ENCODE data around the gene BCL2L13.
"Not testable (repeated sequence)": the region's sequence is repeated elsewhere in the genome, so short reads cannot be mapped to it uniquely, and the experiment has no call there.

Gene BCL2L13

GRCh38 chr22:17612057-17612456 is 26.5 kb upstream of the BCL2L13 start:
- no peak for TF ChIP-seq POLR2AphosphoS5 (IDR thresholded peaks at IDR 0.05; ENCODE audit: low read depth, low read length)
- TF ChIP-seq TAF1 (IDR thresholded peaks at IDR 0.05; ENCODE audit: borderline replicate concordance, low read depth, low read length), result no peak
- no peak for TF ChIP-seq POLR2A (IDR thresholded peaks at IDR 0.05; ENCODE audit: low read depth, low read length)
- DNase-seq (ENCODE audit: insufficient read length), result no peak
- FAIRE-seq, result no peak

GRCh38 chr22:17613280-17613679 is 25.3 kb upstream of the BCL2L13 start:
- FAIRE-seq, result no peak

DNA sequence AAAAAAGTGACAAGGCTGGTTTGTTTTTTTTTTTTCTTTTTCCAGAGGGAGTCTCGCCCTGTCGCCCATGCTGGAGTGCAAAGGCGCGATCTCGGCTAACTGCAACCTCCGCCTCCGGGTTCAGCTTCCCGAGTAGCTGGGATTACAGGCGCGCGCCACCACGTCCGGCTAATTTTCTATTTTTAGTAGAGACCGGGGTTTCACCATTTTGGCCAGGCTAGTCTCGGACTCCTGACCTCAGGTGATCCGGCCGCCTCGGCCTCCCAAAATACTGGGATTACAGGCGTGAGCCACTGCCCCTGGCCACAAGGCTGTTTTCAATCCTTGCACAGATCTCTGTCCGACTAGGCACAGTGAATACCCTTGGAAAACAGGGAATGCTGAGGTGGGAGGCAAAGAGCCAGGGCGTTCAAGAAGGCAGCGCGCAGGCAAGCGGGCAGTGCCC is 10.6 kb upstream of the BCL2L13 start:
- DNase-seq (ENCODE audit: insufficient read length), result no peak
- no peak for FAIRE-seq
- TF ChIP-seq POLR2A (IDR thresholded peaks at IDR 0.05; ENCODE audit: low read depth, low read length) (no peak), TAF1 (IDR thresholded peaks at IDR 0.05; ENCODE audit: borderline replicate concordance, low read depth, low read length) (no peak), POLR2AphosphoS5 (IDR thresholded peaks at IDR 0.05; ENCODE audit: low read depth, low read length) (no peak)

More at GRCh38 chr22:17613280-17613679, 25.3 kb upstream of the BCL2L13 start:
- no peak for DNase-seq (ENCODE audit: insufficient read length)
- TF ChIP-seq POLR2AphosphoS5 (IDR thresholded peaks at IDR 0.05; ENCODE audit: low read depth, low read length), result no peak
- no peak for TF ChIP-seq TAF1 (IDR thresholded peaks at IDR 0.05; ENCODE audit: borderline replicate concordance, low read depth, low read length)
- TF ChIP-seq POLR2A (IDR thresholded peaks at IDR 0.05; ENCODE audit: low read depth, low read length), result no peak

GRCh38 chr22:17628406-17629172 is 10.0 kb upstream of the BCL2L13 start, which contains the start of gene ATP6V1E1:
Gene ATP6V1E1 (minus strand): TSS chr22:17628749. CDS start chr22:17628635, 114 bp downstream.
- TF ChIP-seq POLR2AphosphoS5 (IDR thresholded peaks at IDR 0.05; ENCODE audit: low read depth, low read length) (peak; percentile 81), POLR2A (IDR thresholded peaks at IDR 0.05; ENCODE audit: low read depth, low read length) (peak; percentile 85), TAF1 (IDR thresholded peaks at IDR 0.05; ENCODE audit: borderline replicate concordance, low read depth, low read length) (peak; percentile 51; the same call in 1 of the 2 replicates)
- DNase-seq (ENCODE audit: insufficient read length), result peak; percentile 91
- peak; percentile 83 for FAIRE-seq

GRCh38 chr22:17629173-17629489 is 9.4 kb upstream of the BCL2L13 start:
- no peak for TF ChIP-seq POLR2A (IDR thresholded peaks at IDR 0.05; ENCODE audit: low read depth, low read length)
- TF ChIP-seq TAF1 (IDR thresholded peaks at IDR 0.05; ENCODE audit: borderline replicate concordance, low read depth, low read length), result no peak
- TF ChIP-seq POLR2AphosphoS5 (IDR thresholded peaks at IDR 0.05; ENCODE audit: low read depth, low read length), result no peak
- no peak for FAIRE-seq
- DNase-seq (ENCODE audit: insufficient read length), result no peak

GRCh38 chr22:17629641-17630040 is 8.9 kb upstream of the BCL2L13 start:
- no peak for FAIRE-seq
- no peak for DNase-seq (ENCODE audit: insufficient read length)
- no peak for TF ChIP-seq TAF1 (IDR thresholded peaks at IDR 0.05; ENCODE audit: borderline replicate concordance, low read depth, low read length)
- TF ChIP-seq POLR2AphosphoS5 (IDR thresholded peaks at IDR 0.05; ENCODE audit: low read depth, low read length), result no peak
- no peak for TF ChIP-seq POLR2A (IDR thresholded peaks at IDR 0.05; ENCODE audit: low read depth, low read length)

DNA sequence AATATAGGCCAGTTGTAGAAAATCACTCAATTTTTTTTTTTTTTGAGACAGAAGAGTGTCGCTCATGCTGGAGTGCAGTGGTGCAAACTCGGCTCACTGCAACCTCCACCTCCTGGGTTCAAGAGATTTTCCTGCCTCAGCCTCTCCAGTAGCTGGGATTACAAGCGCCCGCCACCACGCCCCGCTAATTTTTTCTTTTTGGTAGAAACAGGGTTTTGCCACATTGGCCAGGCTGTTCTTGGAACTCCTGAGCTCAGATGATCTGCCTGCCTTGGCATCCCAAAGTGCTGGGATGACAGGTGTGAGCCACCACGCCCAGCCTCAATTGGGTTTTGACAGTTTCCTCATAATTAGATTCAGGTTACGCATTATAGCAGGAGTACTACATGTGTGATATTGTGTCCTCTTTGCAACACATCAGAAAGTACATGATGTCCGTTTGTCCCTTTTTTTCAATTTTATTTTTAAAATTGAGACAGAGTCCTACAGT is 7.4 kb upstream of the BCL2L13 start:
- no peak for DNase-seq (ENCODE audit: insufficient read length)
- FAIRE-seq, result no peak

DNA sequence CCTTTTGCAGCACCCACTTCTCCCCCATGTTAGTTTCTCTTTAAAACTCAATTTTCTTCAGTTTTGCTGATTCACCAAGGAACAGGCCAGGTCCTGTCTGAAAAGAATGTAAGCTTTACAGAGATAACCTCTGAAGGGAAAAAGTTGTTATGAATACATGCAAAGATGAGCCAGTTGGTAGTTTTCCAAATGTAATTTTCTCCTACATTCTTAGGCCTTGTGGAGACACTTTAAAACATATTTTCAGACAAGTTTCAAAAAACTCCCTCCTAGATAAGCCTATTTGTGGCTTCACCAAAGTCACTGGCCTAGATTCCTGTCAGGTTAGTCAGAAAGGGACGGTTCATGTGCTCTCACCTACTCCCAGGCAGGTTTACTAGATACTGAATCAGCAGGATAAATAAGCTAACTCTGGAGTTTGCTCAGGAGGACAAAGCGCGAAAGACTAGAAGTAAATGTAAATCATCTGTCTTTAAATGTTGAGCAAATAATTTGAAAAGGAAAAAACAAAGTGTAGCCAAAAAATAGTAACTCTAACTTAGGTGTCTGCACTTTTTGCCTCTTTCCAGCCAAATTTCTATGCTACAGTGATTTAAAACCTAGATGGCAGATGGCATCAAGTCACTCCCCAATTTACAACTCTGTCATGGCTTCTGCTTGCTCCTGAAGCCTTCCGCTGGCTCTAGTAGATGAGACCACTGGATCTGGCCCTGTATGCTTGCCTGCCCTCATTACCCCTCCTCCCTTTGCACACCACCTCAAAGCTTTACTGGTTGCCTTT is 5.2 kb upstream of the BCL2L13 start:
- FAIRE-seq, result no peak
- no peak for DNase-seq (ENCODE audit: insufficient read length)
- no peak for TF ChIP-seq POLR2AphosphoS5 (IDR thresholded peaks at IDR 0.05; ENCODE audit: low read depth, low read length)
- TF ChIP-seq TAF1 (IDR thresholded peaks at IDR 0.05; ENCODE audit: borderline replicate concordance, low read depth, low read length), result no peak
- no peak for TF ChIP-seq POLR2A (IDR thresholded peaks at IDR 0.05; ENCODE audit: low read depth, low read length)

More for the DNA sequence above, 7.4 kb upstream of the BCL2L13 start:
- no peak for TF ChIP-seq POLR2AphosphoS5 (IDR thresholded peaks at IDR 0.05; ENCODE audit: low read depth, low read length)
- TF ChIP-seq POLR2A (IDR thresholded peaks at IDR 0.05; ENCODE audit: low read depth, low read length), result no peak
- TF ChIP-seq TAF1 (IDR thresholded peaks at IDR 0.05; ENCODE audit: borderline replicate concordance, low read depth, low read length), result no peak

- TF ChIP-seq POLR2AphosphoS5 (IDR thresholded peaks at IDR 0.05; ENCODE audit: low read depth, low read length) (no peak), TAF1 (IDR thresholded peaks at IDR 0.05; ENCODE audit: borderline replicate concordance, low read depth, low read length) (no peak), POLR2A (IDR thresholded peaks at IDR 0.05; ENCODE audit: low read depth, low read length) (no peak)
- no peak for FAIRE-seq
These were observed 4.6 kb upstream of the BCL2L13 start for GRCh38 chr22:17633998-17634323.

DNA sequence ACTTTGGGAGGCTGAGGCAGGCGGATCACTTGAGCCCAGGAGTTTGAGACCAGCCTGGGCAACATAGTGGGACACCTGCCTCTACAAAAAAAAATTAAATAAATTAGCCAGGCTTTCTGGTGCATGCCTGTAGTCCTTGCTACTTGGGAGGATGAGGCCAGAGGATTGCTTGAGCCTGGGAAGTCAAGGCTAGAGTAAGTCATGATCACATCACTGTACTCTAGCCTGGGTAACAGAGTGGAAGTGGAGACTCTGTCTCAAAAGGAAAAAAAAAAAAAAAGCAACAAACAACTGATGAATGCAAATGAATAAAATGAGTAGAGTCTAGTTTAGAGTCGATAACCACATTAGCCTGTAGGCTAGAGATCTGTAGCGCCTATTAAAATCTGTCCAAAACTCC is 3.9 kb upstream of the BCL2L13 start:
- no peak for DNase-seq (ENCODE audit: insufficient read length)
- no peak for TF ChIP-seq TAF1 (IDR thresholded peaks at IDR 0.05; ENCODE audit: borderline replicate concordance, low read depth, low read length)
- no peak for TF ChIP-seq POLR2A (IDR thresholded peaks at IDR 0.05; ENCODE audit: low read depth, low read length)
- TF ChIP-seq POLR2AphosphoS5 (IDR thresholded peaks at IDR 0.05; ENCODE audit: low read depth, low read length), result no peak
- FAIRE-seq, result no peak

More at GRCh38 chr22:17633998-17634323, 4.6 kb upstream of the BCL2L13 start:
- no peak for DNase-seq (ENCODE audit: insufficient read length)

DNA sequence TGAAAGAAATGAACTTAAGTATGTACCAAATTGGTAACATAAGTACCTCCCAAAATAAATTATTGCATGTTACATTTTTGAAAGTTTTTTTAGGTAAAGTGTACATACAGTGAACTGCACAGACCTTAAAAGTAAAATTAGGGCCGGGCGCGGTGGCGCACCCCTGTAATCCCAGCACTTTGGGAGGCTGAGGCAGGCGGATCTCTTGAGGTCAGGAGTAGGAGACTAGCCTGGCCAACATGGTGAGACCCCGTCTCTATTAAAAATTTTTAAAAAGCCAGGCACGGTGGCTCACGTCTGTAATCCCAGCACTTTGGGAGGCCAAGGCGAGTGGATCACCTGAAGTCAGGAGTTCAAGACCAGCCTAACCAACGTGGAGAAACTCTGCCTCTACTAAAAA is 1.7 kb upstream of the BCL2L13 start:
- not testable (repeated sequence) for DNase-seq (ENCODE audit: insufficient read length); FAIRE-seq

Measured in GM12892 (cell line).